ENCODE results near the gene NUDT1.

DNA sequence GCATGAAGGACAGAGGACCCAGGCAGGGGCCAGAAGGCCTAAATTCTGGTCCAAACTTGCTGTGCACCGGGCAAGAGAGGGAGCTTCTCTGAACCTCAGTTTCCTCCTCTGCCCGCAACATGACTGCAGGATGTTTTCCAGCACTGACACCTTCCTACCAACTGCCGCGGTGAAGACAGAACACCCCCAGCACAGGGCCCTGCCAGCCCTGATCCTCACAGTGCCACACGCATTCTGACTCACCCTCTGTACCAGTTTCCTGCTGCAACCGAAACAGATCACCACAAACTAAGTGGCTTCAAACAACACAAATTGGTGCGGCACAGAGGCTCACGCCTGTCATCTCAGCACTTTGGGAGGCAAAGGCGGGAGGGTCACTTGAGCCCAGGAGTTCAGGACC lies 27.4 kb upstream of the NUDT1 start:
- TF ChIP-seq, protein P1, sequence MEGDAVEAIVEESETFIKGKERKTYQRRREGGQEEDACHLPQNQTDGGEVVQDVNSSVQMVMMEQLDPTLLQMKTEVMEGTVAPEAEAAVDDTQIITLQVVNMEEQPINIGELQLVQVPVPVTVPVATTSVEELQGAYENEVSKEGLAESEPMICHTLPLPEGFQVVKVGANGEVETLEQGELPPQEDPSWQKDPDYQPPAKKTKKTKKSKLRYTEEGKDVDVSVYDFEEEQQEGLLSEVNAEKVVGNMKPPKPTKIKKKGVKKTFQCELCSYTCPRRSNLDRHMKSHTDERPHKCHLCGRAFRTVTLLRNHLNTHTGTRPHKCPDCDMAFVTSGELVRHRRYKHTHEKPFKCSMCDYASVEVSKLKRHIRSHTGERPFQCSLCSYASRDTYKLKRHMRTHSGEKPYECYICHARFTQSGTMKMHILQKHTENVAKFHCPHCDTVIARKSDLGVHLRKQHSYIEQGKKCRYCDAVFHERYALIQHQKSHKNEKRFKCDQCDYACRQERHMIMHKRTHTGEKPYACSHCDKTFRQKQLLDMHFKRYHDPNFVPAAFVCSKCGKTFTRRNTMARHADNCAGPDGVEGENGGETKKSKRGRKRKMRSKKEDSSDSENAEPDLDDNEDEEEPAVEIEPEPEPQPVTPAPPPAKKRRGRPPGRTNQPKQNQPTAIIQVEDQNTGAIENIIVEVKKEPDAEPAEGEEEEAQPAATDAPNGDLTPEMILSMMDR (IDR thresholded peaks at IDR 0.05; ENCODE audit: low read depth, low read length, poor library complexity, severe bottlenecking): no peak
- TF ChIP-seq EZH2phosphoT487 (IDR thresholded peaks at IDR 0.05; ENCODE audit: borderline replicate concordance, low read length): no peak

All from DOHH2 (cell line).